Right kidney (tissue), 9 donors: ENCODE data around the gene EPC1.
A peak's percentile ranks its signal among the peaks of the same experiment; 100 is the strongest.
"Not testable (repeated sequence)": the region's sequence is repeated elsewhere in the genome, so short reads cannot be mapped to it uniquely, and the experiment has no call there.

Experiments
- DNase-seq: peaks from one replicate; pipeline ENCODE4 v3.0.0-alpha.2; 2016
- long read RNA-seq, 8 donors: transcript quantifications; one replicate each; lab custom pipeline, GENCODE V29; 2026

EPC1 gene
- long read RNA-seq, donor 1, full-length matches to known transcripts = 9 of 18 reads
- long read RNA-seq, donor 1, partial matches to known transcripts = 9 of 18 reads
- long read RNA-seq, donor 1, other reads (novel, unspliced or antisense) = 0 of 18 reads
- long read RNA-seq, donor 2, partial matches to known transcripts = 0 of 3 reads
- long read RNA-seq, donor 2, other reads (novel, unspliced or antisense) = 0 of 3 reads
- long read RNA-seq, donor 3, partial matches to known transcripts = 0 of 3 reads
- long read RNA-seq, donor 3, other reads (novel, unspliced or antisense) = 0 of 3 reads
- long read RNA-seq, donor 4, partial matches to known transcripts = 0 of 5 reads
- long read RNA-seq, donor 4, other reads (novel, unspliced or antisense) = 0 of 5 reads
- long read RNA-seq, donor 5, partial matches to known transcripts = 0 of 4 reads
- long read RNA-seq, donor 5, other reads (novel, unspliced or antisense) = 0 of 4 reads
- long read RNA-seq, donor 6, partial matches to known transcripts = 0 of 1 reads
- long read RNA-seq, donor 6, other reads (novel, unspliced or antisense) = 0 of 1 reads
- long read RNA-seq, donor 7, full-length matches to known transcripts = 6 of 18 reads
- long read RNA-seq, donor 7, partial matches to known transcripts = 12 of 18 reads
- long read RNA-seq, donor 7, other reads (novel, unspliced or antisense) = 0 of 18 reads
- long read RNA-seq, donor 8, full-length matches to known transcripts = 5 of 10 reads
- long read RNA-seq, donor 8, partial matches to known transcripts = 5 of 10 reads
- long read RNA-seq, donor 8, other reads (novel, unspliced or antisense) = 0 of 10 reads

- peak; percentile 98 for DNase-seq
Observed at GRCh38 chr10:32346551-32347362, at the start of gene EPC1. Gene EPC1 (minus strand): TSS chr10:32347158. CDS start chr10:32346915, 243 bp downstream.

GRCh38 chr10:32393911-32394310 is 47.0 kb upstream of the EPC1 start:
- no peak for DNase-seq

- DNase-seq = not testable (repeated sequence)
Observed at GRCh38 chr10:32392284-32392683, 45.3 kb upstream of the EPC1 start.

GRCh38 chr10:32390193-32390592 is 43.2 kb upstream of the EPC1 start:
- no peak for DNase-seq

GRCh38 chr10:32388258-32389027 is 41.5 kb upstream of the EPC1 start:
- DNase-seq = no peak

- DNase-seq = no peak
Observed at GRCh38 chr10:32386623-32387260, 39.8 kb upstream of the EPC1 start.

GRCh38 chr10:32384171-32384570 is 37.2 kb upstream of the EPC1 start:
- DNase-seq = no peak

- DNase-seq = no peak
Observed at GRCh38 chr10:32381165-32381564, 34.2 kb upstream of the EPC1 start.

GRCh38 chr10:32379950-32380551 is 33.1 kb upstream of the EPC1 start:
- peak; percentile 57 for DNase-seq

- DNase-seq = peak; percentile 81
Observed at GRCh38 chr10:32379318-32379949, 32.5 kb upstream of the EPC1 start.

GRCh38 chr10:32378363-32379317 is 31.7 kb upstream of the EPC1 start:
- DNase-seq = peak; percentile 79

GRCh38 chr10:32377458-32378259 is 30.7 kb upstream of the EPC1 start:
- DNase-seq = peak; percentile 75

GRCh38 chr10:32376771-32377170 is 29.8 kb upstream of the EPC1 start:
- DNase-seq = no peak

GRCh38 chr10:32376097-32376496 is 29.1 kb upstream of the EPC1 start:
- no peak for DNase-seq

GRCh38 chr10:32375631-32376030 is 28.7 kb upstream of the EPC1 start:
- DNase-seq = no peak

GRCh38 chr10:32374605-32375004 is 27.6 kb upstream of the EPC1 start:
- no peak for DNase-seq

GRCh38 chr10:32373496-32373895 is 26.5 kb upstream of the EPC1 start:
- DNase-seq = no peak

GRCh38 chr10:32373031-32373430 is 26.1 kb upstream of the EPC1 start:
- DNase-seq = no peak
